GM12878 (cell line): ENCODE results near the gene FAM3B. TPM values are rescaled to one million over a fixed set of nuclear protein-coding genes. Genes with fewer than 3 reads are reported as not detected.

Experiments
- ATAC-seq: fragments of 200-7000 bp; cut with Tn5 transposase; 3 replicates; pipeline ENCODE4 v1.9.1; 2020; ENCODE audit warnings: mild to moderate bottlenecking, moderate library complexity
- BruUV-seq: library from RNA; stranded (reverse); fragments of 400-500 nt; replicated peaks from 2 replicates; lab custom pipeline; 2021; lab: Mats Ljungman, UMichigan
- CTCF ChIA-PET: fragments of 300-600 bp; sonication (Branson Sonifier 250); formaldehyde crosslinking; extraction: SDS; loops from one replicate; lab custom pipeline; 2021; ENCODE audit warnings: inconsistent platforms; lab: Yijun Ruan, JAX
- POLR2A ChIA-PET: fragments of 350-600 bp; formaldehyde crosslinking; extraction: SDS; loops from one replicate; lab custom pipeline; 2021; ENCODE audit warnings: inconsistent platforms; lab: Charles Lee
- RAD21 ChIA-PET: fragments of 300-600 bp; sonication (Branson Sonifier 250); formaldehyde crosslinking; loops from one replicate; lab custom pipeline; 2023; ENCODE audit warnings: antibody characterized with exemption; ENCODE audit not compliant: unreplicated experiment; lab: Charles Lee
- SMC1A ChIA-PET: fragments of 300-600 bp; sonication (Branson Sonifier 250); formaldehyde crosslinking; loops from one replicate; lab custom pipeline; 2023; ENCODE audit not compliant: unreplicated experiment, uncharacterized antibody; lab: Charles Lee
- DNase-seq: peaks from one replicate; pipeline ENCODE4 v3.0.0-alpha.2; 2011; ENCODE audit warnings: low read depth, low spot score
- FAIRE-seq: peaks from 3 replicates; lab custom pipeline; 2011; peaks lifted over from hg19 to GRCh38; lab: Jason Lieb, UNC
- H2AFZ ChIP-seq: 2 replicates; pipeline ENCODE4 v1.6.0; 2011; ENCODE audit warnings: low read depth, low read length, control low read depth; ENCODE audit not compliant: control insufficient read depth
- H3K27ac ChIP-seq: 2 replicates; pipeline ENCODE4 v1.5.1; 2011; ENCODE audit warnings: control low read depth; ENCODE audit not compliant: control insufficient read depth, insufficient read depth
- H3K27me3 ChIP-seq, 2 experiments: replicated peaks in 1 of 2; 2 replicates each; pipeline versions ENCODE4 v1.6.0 to v1.6.1; 2011; ENCODE audit warnings: low read length in 1 of 2; ENCODE audit not compliant: control insufficient read depth in 2 of 2, insufficient read depth in 2 of 2
- H3K36me3 ChIP-seq, 2 experiments: 2 replicates each; pipeline ENCODE4 v1.5.1; 2011; ENCODE audit warnings: low read length in 1 of 2; ENCODE audit not compliant: control insufficient read depth in 2 of 2, insufficient read depth in 2 of 2
- H3K4me1 ChIP-seq: 2 replicates; pipeline ENCODE4 v1.6.1; 2011; ENCODE audit warnings: mild to moderate bottlenecking, low read length, moderate library complexity, mixed read lengths; ENCODE audit not compliant: control insufficient read depth, insufficient read depth
- H3K4me2 ChIP-seq: 2 replicates; pipeline ENCODE4 v1.6.0; 2011; ENCODE audit warnings: control low read depth; ENCODE audit not compliant: control insufficient read depth, insufficient read depth
- H3K4me3 ChIP-seq: fragments of 200-600 bp; sonication (generic); 2 replicates; pipeline ENCODE4 v1.5.1; 2016
- H3K79me2 ChIP-seq: 2 replicates; pipeline ENCODE4 v1.6.0; 2011; ENCODE audit warnings: low read length; ENCODE audit not compliant: control insufficient read depth, insufficient read depth
- H3K9ac ChIP-seq: 2 replicates; pipeline ENCODE4 v1.8.0; 2011; ENCODE audit warnings: low read length, control low read depth, mixed read lengths; ENCODE audit not compliant: control insufficient read depth, insufficient read depth
- H3K9me3 ChIP-seq: replicated peaks from 3 replicates; pipeline ENCODE4 v1.5.1; 2011; ENCODE audit warnings: mild to moderate bottlenecking, low read length; ENCODE audit not compliant: control insufficient read depth, insufficient read depth
- H4K20me1 ChIP-seq: 2 replicates; pipeline ENCODE4 v1.6.0; 2011; ENCODE audit not compliant: control insufficient read depth, insufficient read depth
- ASH2L ChIP-seq: fragments of 300-600, 200-600 bp; sonication (generic); IDR thresholded peaks from 2 replicates; pipeline ENCODE4 v1.6.1; 2017; ENCODE audit warnings: low read depth, mild to moderate bottlenecking, borderline replicate concordance
- DPF2 ChIP-seq: fragments of 450-650 bp; IDR thresholded peaks from 2 replicates; pipeline ENCODE4 v1.6.1; 2017; ENCODE audit warnings: mild to moderate bottlenecking
- EED ChIP-seq: sonication (generic); IDR thresholded peaks from 2 replicates; pipeline ENCODE4 v1.6.1; 2016; ENCODE audit warnings: antibody characterized with exemption, low read depth
- EP300 ChIP-seq, 2 experiments: fragments of 150-350 bp in 1 of 2; IDR thresholded peaks; 2 replicates each; pipeline ENCODE4 v1.6.1; 2011 to 2012; ENCODE audit warnings: low read depth in 2 of 2, low read length in 2 of 2, borderline replicate concordance in 1 of 2, improper control_type of control experiment in 1 of 2, inconsistent platforms in 1 of 2; ENCODE audit not compliant: control insufficient read depth in 1 of 2
- HDAC2 ChIP-seq: fragments of 200-600 bp; sonication (generic); IDR thresholded peaks from 2 replicates; pipeline ENCODE4 v1.6.1; 2017
- KAT2A ChIP-seq: conservative IDR thresholded peaks from 2 replicates; pipeline ENCODE4 v1.6.1; 2011; ENCODE audit warnings: low read depth, low read length; ENCODE audit not compliant: control insufficient read depth
- MEF2B ChIP-seq: fragments of 450-650 bp; IDR thresholded peaks from 2 replicates; pipeline ENCODE4 v1.6.1; 2018; ENCODE audit warnings: mild to moderate bottlenecking, moderate library complexity; ENCODE audit not compliant: partially characterized antibody, poor library complexity, severe bottlenecking
- NFIC ChIP-seq: IDR thresholded peaks from 2 replicates; pipeline ENCODE4 v1.6.1; 2012; ENCODE audit warnings: low read depth, mild to moderate bottlenecking, inconsistent platforms, low read length, moderate library complexity
- POLR2A ChIP-seq: IDR thresholded peaks from 2 replicates; pipeline ENCODE4 v1.6.1; 2011; ENCODE audit warnings: low read depth, mild to moderate bottlenecking, low read length
- RELB ChIP-seq: fragments of 450-650 bp; IDR thresholded peaks from 2 replicates; pipeline ENCODE4 v1.6.1; 2017; ENCODE audit warnings: low read depth, mild to moderate bottlenecking, moderate library complexity
- ZNF217 ChIP-seq: fragments of 450-650 bp; IDR thresholded peaks from 2 replicates; pipeline ENCODE4 v1.6.1; 2017; ENCODE audit warnings: antibody characterized with exemption, mild to moderate bottlenecking
- ZNF24 ChIP-seq: fragments of 450-650 bp; IDR thresholded peaks from 2 replicates; pipeline ENCODE4 v1.6.1; 2017; ENCODE audit warnings: antibody characterized with exemption, mild to moderate bottlenecking
- WGBS: methylation state at CpG from one replicate; pipeline ENCODE4 v1.1.6; 2016; ENCODE audit warnings: low lambda C conversion rate; ENCODE audit not compliant: insufficient replicate concordance, insufficient coverage; ENCODE audit errors: missing lambda C conversion rate; 5-methylcytosine and 5-hydroxymethylcytosine counted together
- in situ Hi-C: fragments of 300-500 bp; cut with MboI; formaldehyde crosslinking; loops from 9 replicates; pipeline ENCODE4 v1.14.3; 2018; ENCODE audit warnings: mixed read lengths
- intact Hi-C: fragments of 100-400 bp; cut with micrococcal nuclease; formaldehyde crosslinking; loops from one replicate; pipeline ENCODE4 v1.14.2; 2022; ENCODE audit not compliant: unreplicated experiment
- polyA plus RNA-seq, 11 experiments: library from polyadenylated mRNA; depleted of rRNA in 4 of 11; unstranded in 6 of 11; stranded (reverse) in 5 of 11; fragments of >200 nt; fragmentation: Nextera tagmentation in 4 of 11; fragmentation: Illumina TruSeq in 1 of 11; extraction: Ambion mirVana in 4 of 11; extraction: Trizol in 1 of 11; gene quantifications; 1 replicate in 1 of 11; 2 replicates in 10 of 11; pipeline versions ENCODE4 v1.2.1 to v1.2.3, GENCODE V29; 2011 to 2016; ENCODE audit warnings: inconsistent platforms in 2 of 11, missing spikeins in 2 of 11, low read depth in 1 of 11
- total RNA-seq, 4 experiments: library from RNA; depleted of rRNA in 3 of 4; stranded (reverse); fragments of >200 nt in 3 of 4; fragmentation: Illumina TruSeq in 1 of 4; extraction: Trizol in 1 of 4; gene quantifications; 2 replicates each; pipeline versions ENCODE4 v1.2.1 to v1.2.3, GENCODE V29; 2013 to 2021
- TF ChIP-seq, protein P1 (sequence below): IDR thresholded peaks from 2 replicates; pipeline ENCODE4 v1.6.1; 2012; ENCODE audit warnings: low read length, inconsistent platforms

FAM3B gene
- total and polyA plus RNA-seq, 10 of the 15 experiments (the other 5 are each of a cell fraction or from before 2014, with no cell fraction given) = 0.12 TPM; not detected in 9

GRCh38 chr21:41322496-41323382 lies 6.1 kb downstream of the FAM3B start:
- SMC1A ChIA-PET = interaction anchor here (1.0 kb wide), 1 partner anchor 32 kb away, joined by 3 read pairs; no protein-coding TSS in a partner anchor
- POLR2A ChIA-PET = no interaction called here
- no peaks in the 10 kb centered on the region for H3K9me3 ChIP-seq
- H3K4me1 ChIP-seq = no peaks in the 10 kb centered on the region
- 59% methylated on average over 23 of the region's 23 CpGs for WGBS
- FAIRE-seq (no peak), ATAC-seq (no peak), DNase-seq (no peak)
- CTCF ChIA-PET = interaction anchor here (1.6 kb wide), 2 partner anchors 40 to 41 kb away, joined by 3 read pairs; no protein-coding TSS in a partner anchor
- H3K27me3 ChIP-seq = no peaks in the 10 kb centered on the region; a peak in 1 of 4 replicates
- H2AFZ ChIP-seq = no peak overlapping the region
- BruUV-seq = no TSS peak
- TF ChIP-seq KAT2A = no peak
- no peak for TF ChIP-seq HDAC2
- TF ChIP-seq ZNF217 = no peak
- no peak for TF ChIP-seq POLR2A
- TF ChIP-seq, protein P1, sequence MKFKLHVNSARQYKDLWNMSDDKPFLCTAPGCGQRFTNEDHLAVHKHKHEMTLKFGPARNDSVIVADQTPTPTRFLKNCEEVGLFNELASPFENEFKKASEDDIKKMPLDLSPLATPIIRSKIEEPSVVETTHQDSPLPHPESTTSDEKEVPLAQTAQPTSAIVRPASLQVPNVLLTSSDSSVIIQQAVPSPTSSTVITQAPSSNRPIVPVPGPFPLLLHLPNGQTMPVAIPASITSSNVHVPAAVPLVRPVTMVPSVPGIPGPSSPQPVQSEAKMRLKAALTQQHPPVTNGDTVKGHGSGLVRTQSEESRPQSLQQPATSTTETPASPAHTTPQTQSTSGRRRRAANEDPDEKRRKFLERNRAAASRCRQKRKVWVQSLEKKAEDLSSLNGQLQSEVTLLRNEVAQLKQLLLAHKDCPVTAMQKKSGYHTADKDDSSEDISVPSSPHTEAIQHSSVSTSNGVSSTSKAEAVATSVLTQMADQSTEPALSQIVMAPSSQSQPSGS = no peak
- no peak for TF ChIP-seq DPF2
- TF ChIP-seq ASH2L = no peak
- no peak for TF ChIP-seq RELB
- no peak for TF ChIP-seq EED
- TF ChIP-seq EP300 (IDR thresholded peaks at IDR 0.05; ENCODE audit: borderline replicate concordance in 1 of 2, control insufficient read depth in 1 of 2, low read depth in 2 of 2, low read length in 2 of 2) = no peak
- no peak for TF ChIP-seq ZNF24
- no peak for TF ChIP-seq NFIC
- no peak for TF ChIP-seq MEF2B
- intact Hi-C loops (no loop called here), in situ Hi-C loops (no loop called here)
- no peak overlapping the region for H3K27ac ChIP-seq
- no peak overlapping the region for H3K4me3 ChIP-seq
- H3K4me2 ChIP-seq = no peak overlapping the region
- no peaks in the 10 kb centered on the region for H3K79me2 ChIP-seq
- H3K36me3 ChIP-seq = no peaks in the 10 kb centered on the region
- RAD21 ChIA-PET = no interaction called here
- H4K20me1 ChIP-seq = no peaks in the 10 kb centered on the region; the same call in 1 of the 2 replicates
- no peak overlapping the region for H3K9ac ChIP-seq
